ENCODE measurements around the gene ESR1.
"Not testable (repeated sequence)": the region's sequence is repeated elsewhere in the genome, so short reads cannot be mapped to it uniquely, and the experiment has no call there.

ESR1 gene

GRCh38 chr6:152033765-152034164 is 226.3 kb downstream of the ESR1 start:
- not testable (repeated sequence) for DNase-seq; H3K27me3 Mint-ChIP-seq; H3K4me3 Mint-ChIP-seq; H3K36me3 Mint-ChIP-seq (ENCODE audit: insufficient read depth); H3K9me3 Mint-ChIP-seq; ATAC-seq (replicated peaks); H3K4me1 Mint-ChIP-seq (ENCODE audit: low read depth in 2 of 2); H3K27ac Mint-ChIP-seq

DNA sequence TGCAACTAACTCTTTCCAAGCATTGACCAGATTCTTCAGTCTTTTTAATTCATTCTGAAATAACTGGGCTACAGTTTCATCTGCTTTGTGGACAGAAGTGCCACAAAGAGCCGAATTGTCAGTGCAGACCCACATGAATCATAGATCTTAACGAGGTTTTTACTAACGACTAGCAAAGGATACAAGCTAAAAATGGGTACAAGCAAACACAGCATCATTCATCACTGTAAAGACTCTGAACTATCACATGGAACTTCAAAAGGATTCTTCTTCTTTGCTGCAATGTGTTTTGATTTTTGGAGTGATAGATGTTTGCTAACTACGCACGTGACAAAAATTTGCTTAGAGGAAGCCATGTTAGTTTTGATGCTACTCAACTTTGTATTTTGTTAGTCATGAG is 227.1 kb downstream of the ESR1 start:
- peaks cover 0 to 2% of the 10 kb centered on the region in 2 donors for H3K9me3 Mint-ChIP-seq
- H3K36me3 Mint-ChIP-seq (ENCODE audit: insufficient read depth), result no peaks in the 10 kb centered on the region
- no peak for ATAC-seq (replicated peaks)
- H3K27ac Mint-ChIP-seq, result no peak overlapping the region
- no peaks in the 10 kb centered on the region for H3K4me1 Mint-ChIP-seq (ENCODE audit: low read depth in 2 of 2)
- no peak overlapping the region for H3K4me3 Mint-ChIP-seq
- no peak for DNase-seq
- no peaks in the 10 kb centered on the region for H3K27me3 Mint-ChIP-seq

- Mint-ChIP-seq H3K4me1 (ENCODE audit: low read depth in 2 of 2) (no peaks in the 10 kb centered on the region), H3K27ac (no peak overlapping the region), H3K27me3 (peaks cover 0 to 11% of the 10 kb centered on the region in 2 donors), H3K36me3 (ENCODE audit: insufficient read depth) (no peaks in the 10 kb centered on the region), H3K9me3 (no peaks in the 10 kb centered on the region), H3K4me3 (no peak overlapping the region)
- DNase-seq (no peak), ATAC-seq (replicated peaks) (no peak)
Observed at GRCh38 chr6:152046118-152046517, 238.6 kb downstream of the ESR1 start.

GRCh38 chr6:152048921-152049320 is 241.4 kb downstream of the ESR1 start:
- Mint-ChIP-seq H3K27ac (no peak overlapping the region), H3K4me1 (ENCODE audit: low read depth in 2 of 2) (no peaks in the 10 kb centered on the region), H3K36me3 (ENCODE audit: insufficient read depth) (no peaks in the 10 kb centered on the region), H3K9me3 (no peaks in the 10 kb centered on the region), H3K27me3 (peaks cover 0 to 11% of the 10 kb centered on the region in 2 donors), H3K4me3 (no peak overlapping the region)
- ATAC-seq (replicated peaks), result no peak
- no peak for DNase-seq

DNA sequence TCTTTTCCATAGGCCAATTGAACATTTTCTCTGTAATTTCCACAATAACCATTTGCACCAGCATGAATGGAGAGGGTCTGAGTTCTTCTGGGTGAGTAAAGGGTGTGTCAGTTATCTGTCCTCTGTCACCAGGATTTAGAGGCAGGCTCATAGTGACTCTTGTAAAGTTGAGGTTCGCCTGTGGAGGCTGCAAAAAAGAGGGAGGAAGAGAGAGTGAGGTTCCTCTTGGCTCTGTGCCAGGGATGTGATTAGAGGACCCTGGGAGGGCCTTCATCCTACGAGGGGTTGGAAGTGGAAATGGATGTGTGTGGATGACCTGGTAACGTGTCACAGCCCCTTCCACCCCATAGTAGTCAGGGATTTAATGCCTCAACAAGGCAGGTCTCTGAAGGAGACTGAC is 242.0 kb downstream of the ESR1 start:
- H3K27ac Mint-ChIP-seq, result no peak overlapping the region
- H3K27me3 Mint-ChIP-seq, result peaks cover 0 to 11% of the 10 kb centered on the region in 2 donors
- H3K36me3 Mint-ChIP-seq (ENCODE audit: insufficient read depth), result no peaks in the 10 kb centered on the region
- DNase-seq (no peak), ATAC-seq (replicated peaks) (no peak)
- H3K9me3 Mint-ChIP-seq, result no peaks in the 10 kb centered on the region
- H3K4me1 Mint-ChIP-seq (ENCODE audit: low read depth in 2 of 2), result no peaks in the 10 kb centered on the region
- H3K4me3 Mint-ChIP-seq, result no peak overlapping the region

GRCh38 chr6:152050451-152051195 is 243.1 kb downstream of the ESR1 start:
- DNase-seq, result no peak
- Mint-ChIP-seq H3K4me1 (ENCODE audit: low read depth in 2 of 2) (no peaks in the 10 kb centered on the region), H3K9me3 (no peaks in the 10 kb centered on the region), H3K36me3 (ENCODE audit: insufficient read depth) (no peaks in the 10 kb centered on the region), H3K4me3 (no peak overlapping the region), H3K27ac (no peak overlapping the region), H3K27me3 (peaks cover 0 to 6% of the 10 kb centered on the region in 2 donors)
- no peak for ATAC-seq (replicated peaks)

GRCh38 chr6:152052061-152052460 is 244.6 kb downstream of the ESR1 start:
- H3K4me1 Mint-ChIP-seq (ENCODE audit: low read depth in 2 of 2), result no peaks in the 10 kb centered on the region
- peaks cover 0 to 9% of the 10 kb centered on the region in 2 donors for H3K27me3 Mint-ChIP-seq
- H3K27ac Mint-ChIP-seq, result no peak overlapping the region
- ATAC-seq (replicated peaks) (no peak), DNase-seq (no peak)
- no peaks in the 10 kb centered on the region for H3K36me3 Mint-ChIP-seq (ENCODE audit: insufficient read depth)
- no peaks in the 10 kb centered on the region for H3K9me3 Mint-ChIP-seq
- no peak overlapping the region for H3K4me3 Mint-ChIP-seq

DNA sequence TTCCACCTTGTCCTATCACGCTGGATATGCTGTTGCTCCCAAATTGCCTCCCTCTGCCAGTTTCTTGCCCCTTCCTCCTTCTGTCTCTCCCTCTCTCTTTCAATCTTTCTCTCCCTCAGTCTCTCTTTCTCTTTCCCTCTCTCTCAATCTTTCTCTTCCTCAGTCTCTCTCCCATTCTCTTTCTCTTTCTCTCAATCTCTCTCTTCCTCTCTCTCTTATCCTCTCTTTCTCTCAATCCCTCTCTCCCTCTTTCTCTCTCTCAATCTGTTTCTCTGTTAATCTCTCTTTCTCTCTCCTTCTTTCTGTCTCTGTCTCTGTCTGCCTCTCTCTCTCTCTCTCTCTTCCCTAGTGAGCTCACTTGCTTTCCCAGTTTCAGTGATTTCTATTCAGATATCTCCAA is 245.8 kb downstream of the ESR1 start:
- Mint-ChIP-seq H3K27ac (no peak overlapping the region), H3K4me1 (ENCODE audit: low read depth in 2 of 2) (no peaks in the 10 kb centered on the region), H3K4me3 (no peak overlapping the region), H3K36me3 (ENCODE audit: insufficient read depth) (no peaks in the 10 kb centered on the region), H3K27me3 (peaks cover 4 to 9% of the 10 kb centered on the region in 2 donors), H3K9me3 (no peaks in the 10 kb centered on the region)
- no peak for ATAC-seq (replicated peaks)
- no peak for DNase-seq

DNA sequence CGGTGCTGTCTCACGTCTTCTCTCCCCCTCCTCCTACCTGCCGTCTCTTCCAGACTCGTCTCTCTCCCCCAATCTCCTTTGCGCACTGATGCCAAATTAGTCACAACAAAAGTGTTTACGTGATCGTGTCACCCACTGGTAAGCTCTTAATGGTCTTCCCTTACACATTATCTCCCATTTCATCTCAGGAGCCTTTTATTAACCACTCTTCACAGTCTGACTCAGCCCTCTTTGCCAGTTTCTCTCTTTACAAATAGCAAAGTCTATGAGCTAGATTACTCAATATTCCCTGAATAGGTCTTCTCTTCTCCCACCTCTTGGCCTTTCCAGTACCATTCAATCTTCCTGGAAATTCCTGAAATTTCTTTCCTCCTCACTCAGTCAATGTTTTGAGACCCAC is 247.0 kb downstream of the ESR1 start:
- Mint-ChIP-seq H3K4me1 (ENCODE audit: low read depth in 2 of 2) (no peaks in the 10 kb centered on the region), H3K27me3 (peaks cover 5 to 9% of the 10 kb centered on the region in 2 donors), H3K36me3 (ENCODE audit: insufficient read depth) (no peaks in the 10 kb centered on the region), H3K4me3 (no peak overlapping the region), H3K9me3 (no peaks in the 10 kb centered on the region), H3K27ac (no peak overlapping the region)
- no peak for DNase-seq
- no peak for ATAC-seq (replicated peaks)

DNA sequence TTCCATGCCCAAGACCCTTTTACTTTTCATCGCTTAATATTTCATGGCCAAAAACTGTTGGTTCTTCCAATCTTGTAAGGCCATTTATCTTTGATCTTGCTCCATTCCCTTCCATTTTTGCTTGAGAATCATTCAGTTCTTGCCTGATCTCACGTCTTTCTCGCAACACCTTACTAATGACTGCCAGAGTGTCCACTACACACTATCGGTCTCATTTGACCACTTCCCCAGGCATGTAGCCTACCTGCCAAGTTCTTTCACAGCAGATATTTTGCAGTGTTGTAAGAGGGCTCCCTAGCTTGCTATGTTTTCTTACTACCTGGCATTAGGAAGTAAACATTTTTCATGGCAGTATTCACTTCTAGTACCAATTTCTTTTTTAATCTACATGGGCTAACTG is 248.0 kb downstream of the ESR1 start:
- Mint-ChIP-seq H3K4me1 (ENCODE audit: low read depth in 2 of 2) (no peaks in the 10 kb centered on the region), H3K27ac (no peak overlapping the region), H3K27me3 (peaks cover 12 to 16% of the 10 kb centered on the region in 2 donors), H3K9me3 (no peaks in the 10 kb centered on the region), H3K36me3 (ENCODE audit: insufficient read depth) (no peaks in the 10 kb centered on the region), H3K4me3 (no peak overlapping the region)
- DNase-seq (no peak), ATAC-seq (replicated peaks) (no peak)

- Mint-ChIP-seq H3K36me3 (ENCODE audit: insufficient read depth) (no peaks in the 10 kb centered on the region), H3K27ac (no peak overlapping the region), H3K4me1 (ENCODE audit: low read depth in 2 of 2) (no peaks in the 10 kb centered on the region), H3K27me3 (peaks cover 12 to 18% of the 10 kb centered on the region in 2 donors), H3K9me3 (no peaks in the 10 kb centered on the region), H3K4me3 (no peak overlapping the region)
- no peak for ATAC-seq (replicated peaks)
- no peak for DNase-seq
Observed at GRCh38 chr6:152057832-152058498, 250.5 kb downstream of the ESR1 start.

- ATAC-seq (replicated peaks) (no peak), DNase-seq (no peak)
- H3K27me3 Mint-ChIP-seq, result peaks cover 16 to 18% of the 10 kb centered on the region in 2 donors
- no peak overlapping the region for H3K27ac Mint-ChIP-seq
- H3K4me3 Mint-ChIP-seq, result no peak overlapping the region
- H3K36me3 Mint-ChIP-seq (ENCODE audit: insufficient read depth), result no peaks in the 10 kb centered on the region
- H3K9me3 Mint-ChIP-seq, result no peaks in the 10 kb centered on the region
- no peaks in the 10 kb centered on the region for H3K4me1 Mint-ChIP-seq (ENCODE audit: low read depth in 2 of 2)
Observed at GRCh38 chr6:152059909-152060308, 252.4 kb downstream of the ESR1 start.

DNA sequence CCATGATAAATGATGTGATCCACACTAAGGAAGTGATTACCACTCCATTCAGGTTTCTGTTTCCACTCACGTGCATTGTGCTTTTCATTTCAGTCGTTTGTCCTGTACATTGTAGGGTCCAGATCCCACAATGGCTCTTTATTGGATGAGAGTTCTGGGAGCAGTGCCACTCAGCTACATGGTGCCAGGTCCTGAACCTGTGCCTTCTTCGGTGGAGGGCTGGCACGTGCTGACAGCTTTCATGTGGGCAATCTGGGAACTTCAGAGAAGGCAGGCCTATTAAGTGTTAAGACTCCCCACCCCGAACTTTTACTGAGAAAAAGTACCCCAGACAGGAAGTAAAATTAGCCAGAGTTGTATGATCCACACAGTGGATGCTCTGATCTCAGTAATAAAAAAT is 255.0 kb downstream of the ESR1 start:
- Mint-ChIP-seq H3K9me3 (no peaks in the 10 kb centered on the region), H3K4me3 (no peak overlapping the region), H3K27ac (no peak overlapping the region), H3K4me1 (ENCODE audit: low read depth in 2 of 2) (no peaks in the 10 kb centered on the region), H3K27me3 (peaks cover 9 to 25% of the 10 kb centered on the region in 2 donors), H3K36me3 (ENCODE audit: insufficient read depth) (no peaks in the 10 kb centered on the region)
- ATAC-seq (replicated peaks), result no peak
- no peak for DNase-seq

DNA sequence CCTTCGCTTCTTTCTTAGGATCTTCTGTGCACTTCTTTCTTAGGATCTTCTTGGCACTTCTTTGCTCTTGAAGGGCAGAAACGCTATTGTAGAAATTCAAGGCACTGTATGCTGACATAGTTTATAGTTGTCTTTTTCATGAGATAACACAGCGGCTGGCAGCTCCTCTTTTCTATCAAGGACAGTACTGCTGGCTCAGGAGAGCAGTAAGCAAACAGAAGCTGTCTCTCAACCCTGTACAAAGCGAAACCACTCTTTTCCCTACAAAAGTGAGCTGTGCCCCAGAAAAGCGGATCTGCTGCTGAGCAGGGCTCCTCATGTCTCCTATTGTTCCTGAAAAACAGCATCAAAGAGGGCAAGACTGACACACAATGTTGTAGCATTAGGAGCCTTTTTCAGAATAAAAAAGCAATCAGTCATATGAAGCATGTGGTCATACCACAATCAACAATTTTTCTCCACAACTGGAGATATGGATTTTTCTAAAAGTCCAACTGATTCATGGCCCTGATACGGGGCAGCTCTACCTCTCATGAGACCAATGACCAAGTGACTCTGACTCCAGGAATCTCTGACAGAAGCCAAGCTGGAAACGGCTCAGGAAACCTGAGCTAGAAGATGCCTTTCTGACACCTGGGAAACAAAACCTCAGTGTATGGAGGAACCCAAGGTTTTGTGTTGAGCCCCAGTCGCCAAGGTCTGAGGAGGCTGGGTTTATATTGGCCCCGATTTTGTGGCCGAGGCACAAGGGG is 255.9 kb downstream of the ESR1 start:
- no peak for ATAC-seq (replicated peaks)
- Mint-ChIP-seq H3K4me1 (ENCODE audit: low read depth in 2 of 2) (no peaks in the 10 kb centered on the region), H3K27ac (no peak overlapping the region), H3K4me3 (no peak overlapping the region), H3K36me3 (ENCODE audit: insufficient read depth) (no peaks in the 10 kb centered on the region), H3K9me3 (no peaks in the 10 kb centered on the region), H3K27me3 (peaks cover 9 to 21% of the 10 kb centered on the region in 2 donors)
- no peak for DNase-seq
